ENCODE results near the gene MGRN1.
A peak's percentile ranks its signal among the peaks of the same experiment; 100 is the strongest.

MGRN1 gene

DNA sequence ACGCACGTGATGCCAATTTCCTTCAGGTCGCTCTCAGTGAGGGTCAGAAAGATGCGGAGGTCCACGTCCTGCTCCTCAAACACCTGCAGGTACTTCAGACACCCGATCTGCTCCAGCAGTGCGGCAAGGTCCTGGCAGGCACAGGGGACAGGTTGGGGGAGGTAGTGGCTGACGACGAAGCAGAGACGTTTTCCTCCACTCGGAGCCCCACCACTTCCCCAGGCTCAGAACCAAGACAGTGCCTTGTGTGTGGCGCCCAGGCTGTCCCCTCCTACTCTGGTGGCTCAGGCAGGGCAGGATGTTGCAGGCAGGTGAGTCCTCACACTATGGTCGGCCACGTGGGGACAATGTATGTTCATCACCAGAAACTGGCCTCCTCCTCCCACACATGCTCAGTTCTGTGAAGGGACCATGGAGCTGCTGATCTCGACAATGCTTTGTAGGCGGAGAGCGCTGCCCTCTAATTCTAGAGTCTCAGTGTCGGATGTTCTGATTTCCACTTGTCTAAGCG, 74.5 kb downstream of the MGRN1 start:
- DNase-seq (ENCODE audit: low read depth) = no peak

DNA sequence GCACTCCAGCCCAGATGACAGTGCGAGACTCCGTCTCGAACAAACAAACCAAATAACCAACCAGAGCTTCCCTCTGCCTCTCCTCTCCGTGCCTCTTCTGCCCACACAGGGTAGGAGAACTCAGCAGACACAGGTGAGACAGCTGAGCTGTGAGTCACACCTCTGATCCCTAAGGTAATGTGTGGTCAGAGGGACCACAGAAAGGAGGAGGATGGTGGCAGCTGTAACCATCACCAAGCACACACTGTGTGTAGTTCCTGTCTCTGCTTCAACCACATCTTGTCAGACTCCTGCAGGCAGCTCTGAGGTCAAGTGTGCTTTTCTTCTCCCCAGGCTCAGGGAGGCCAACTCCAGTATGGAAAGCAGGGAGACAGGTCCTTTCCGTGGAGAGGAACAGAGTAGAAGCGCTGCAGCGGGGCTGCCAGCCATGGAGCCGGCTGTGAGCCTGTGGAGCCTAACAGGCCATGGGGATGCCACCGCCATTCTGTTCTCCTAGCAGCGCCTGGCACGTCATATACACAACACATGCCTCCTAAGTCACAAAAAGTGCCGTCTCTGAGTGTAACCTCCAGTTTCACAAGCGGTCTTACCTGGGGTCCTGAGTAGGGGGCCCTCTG, 75.9 kb downstream of the MGRN1 start:
- DNase-seq (ENCODE audit: low read depth) = no peak

DNA sequence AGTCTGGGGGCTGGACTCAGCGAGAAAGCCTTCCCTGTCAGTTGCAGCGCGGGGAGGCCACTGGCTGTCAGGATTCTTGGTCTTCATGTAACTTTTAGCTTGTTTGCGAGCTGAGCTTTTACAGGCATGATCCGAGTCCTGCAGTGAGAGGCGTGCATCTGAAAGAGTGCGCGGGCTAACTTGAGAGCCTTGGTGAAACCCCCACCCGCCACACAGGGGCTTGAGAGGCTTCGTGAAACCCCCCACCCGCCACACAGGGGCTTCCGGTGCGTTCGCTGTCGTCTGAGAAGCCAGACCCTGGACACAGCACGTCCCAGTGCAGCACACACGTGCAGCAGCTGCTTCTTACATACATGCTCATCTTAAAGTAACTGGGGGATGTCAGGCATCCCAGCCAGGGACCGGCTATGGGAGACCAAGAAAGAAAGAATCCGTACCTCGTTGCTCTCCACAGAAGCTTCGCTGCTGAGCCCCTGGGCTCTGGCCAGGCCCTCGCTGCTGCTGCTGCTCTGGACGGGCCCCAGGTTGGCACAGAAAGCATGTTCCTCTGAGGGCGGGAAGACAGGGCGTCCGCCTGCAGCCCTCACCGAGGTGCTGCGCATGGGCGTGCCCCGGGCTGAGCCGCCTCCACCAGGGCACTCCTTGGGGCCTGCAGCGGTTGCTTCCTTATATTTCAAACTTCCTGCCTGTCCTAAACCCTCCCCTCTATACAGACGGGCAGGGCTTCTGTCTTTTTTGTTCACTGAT, 76.5 kb downstream of the MGRN1 start:
- DNase-seq (ENCODE audit: low read depth) = no peak

DNA sequence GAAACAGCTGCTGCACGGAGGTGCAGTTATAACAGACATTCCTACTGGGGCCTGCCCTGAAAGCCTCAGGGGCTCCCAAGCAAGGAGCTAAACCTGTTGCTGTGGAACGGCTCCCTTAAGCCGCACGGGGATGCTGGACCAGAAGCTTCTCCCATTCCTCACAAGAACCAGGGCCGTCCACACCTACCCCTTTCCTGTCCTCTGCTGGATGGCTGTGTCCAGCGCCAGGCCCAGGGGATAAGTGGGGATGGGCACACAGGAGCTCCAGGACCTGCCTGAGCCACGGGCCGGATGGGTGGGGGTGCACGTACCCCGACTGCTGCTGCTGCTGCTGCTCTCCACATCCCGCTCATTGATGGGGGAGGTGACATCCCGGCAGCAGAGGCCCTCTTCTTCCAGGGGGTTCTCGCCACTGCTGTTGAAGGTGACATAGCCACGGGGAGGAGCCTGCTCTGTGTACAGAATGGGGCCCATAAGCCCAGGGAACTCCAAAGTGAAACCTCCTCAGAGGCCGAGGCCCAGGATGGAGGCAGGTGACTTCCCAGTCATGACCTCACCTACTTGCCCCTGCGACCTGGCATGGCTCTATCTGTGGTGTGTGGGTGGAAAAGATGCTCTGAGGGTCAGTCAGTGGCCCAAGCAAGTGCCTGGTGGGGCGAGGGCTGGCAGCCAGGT, 77.3 kb downstream of the MGRN1 start:
- no peak for DNase-seq (ENCODE audit: low read depth)

DNA sequence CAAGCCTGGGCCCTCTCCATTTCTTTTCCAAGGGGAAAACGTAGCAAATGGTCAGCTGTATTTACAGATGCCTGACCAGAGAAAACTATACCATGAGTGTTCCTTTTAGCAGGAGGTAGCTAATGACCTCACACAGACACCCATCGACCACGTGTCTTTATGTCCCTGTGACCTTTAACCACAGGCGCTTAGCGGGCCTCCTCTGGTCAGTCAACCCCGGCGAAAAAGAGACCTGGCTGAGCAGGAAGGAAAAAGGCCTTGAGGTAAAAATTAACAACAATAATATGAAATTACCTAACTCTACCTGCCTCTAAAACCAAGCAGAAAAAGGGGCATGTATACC, 77.8 kb downstream of the MGRN1 start:
- DNase-seq (ENCODE audit: low read depth) = no peak

DNA sequence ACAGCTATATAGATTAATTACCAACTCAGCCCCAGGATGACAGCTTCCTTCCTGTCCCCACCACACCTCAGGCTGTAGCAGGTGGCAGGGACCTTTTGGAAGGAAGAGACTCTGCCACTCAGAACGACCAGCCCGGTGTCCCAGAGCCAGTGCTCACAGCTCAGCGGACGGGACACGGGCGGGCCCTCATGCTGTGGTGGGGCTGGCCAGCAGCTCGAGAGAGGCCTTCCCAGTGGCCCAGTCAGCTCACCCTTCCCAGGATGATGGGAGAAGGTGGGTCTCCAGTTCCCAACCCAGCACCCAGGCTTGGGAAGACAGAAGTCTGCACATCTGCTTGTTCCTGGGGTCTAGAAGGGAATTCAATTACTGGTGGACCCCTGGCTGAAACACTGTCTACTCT, 79.3 kb downstream of the MGRN1 start:
- DNase-seq (ENCODE audit: low read depth) = no peak

DNA sequence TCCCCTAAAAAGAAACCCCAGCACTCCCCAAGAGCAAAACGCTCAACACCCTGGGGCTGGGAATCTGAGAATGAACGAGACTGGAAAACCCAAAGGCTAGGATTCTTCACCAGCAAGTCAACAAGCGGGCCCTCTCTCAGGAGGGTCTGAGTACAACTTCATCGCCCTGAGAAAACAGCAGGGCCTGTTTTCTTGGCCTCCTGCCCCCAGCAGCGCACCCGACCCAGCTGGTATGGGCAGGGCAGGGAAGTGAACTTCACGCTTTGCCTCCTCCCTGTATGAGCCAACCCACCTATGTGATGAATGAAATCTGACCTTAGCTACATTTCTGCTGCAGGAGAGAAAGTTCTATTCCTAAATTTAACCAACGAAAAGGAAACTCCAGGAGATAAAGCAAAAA, 79.9 kb downstream of the MGRN1 start:
- DNase-seq (ENCODE audit: low read depth) = no peak

DNA sequence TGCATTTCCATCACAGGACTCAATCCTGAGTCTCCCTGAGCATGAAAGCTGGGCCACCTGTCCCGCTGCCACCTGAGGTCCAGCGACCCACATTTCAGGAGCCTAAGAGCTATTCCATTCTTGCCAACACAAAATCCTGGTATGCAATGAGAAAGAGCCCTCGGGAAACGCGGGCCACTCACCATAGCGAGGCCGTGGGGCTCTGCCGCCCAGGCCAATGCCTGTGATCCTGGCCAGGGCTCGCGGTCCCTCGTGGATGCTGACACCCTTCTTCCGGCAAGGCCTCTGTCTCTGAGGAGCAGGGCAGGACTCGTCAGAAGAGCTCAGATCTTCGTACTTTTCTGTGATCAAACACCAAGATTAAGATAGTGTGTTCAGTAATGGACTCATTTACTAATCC, 80.3 kb downstream of the MGRN1 start:
- DNase-seq (ENCODE audit: low read depth) = no peak

DNA sequence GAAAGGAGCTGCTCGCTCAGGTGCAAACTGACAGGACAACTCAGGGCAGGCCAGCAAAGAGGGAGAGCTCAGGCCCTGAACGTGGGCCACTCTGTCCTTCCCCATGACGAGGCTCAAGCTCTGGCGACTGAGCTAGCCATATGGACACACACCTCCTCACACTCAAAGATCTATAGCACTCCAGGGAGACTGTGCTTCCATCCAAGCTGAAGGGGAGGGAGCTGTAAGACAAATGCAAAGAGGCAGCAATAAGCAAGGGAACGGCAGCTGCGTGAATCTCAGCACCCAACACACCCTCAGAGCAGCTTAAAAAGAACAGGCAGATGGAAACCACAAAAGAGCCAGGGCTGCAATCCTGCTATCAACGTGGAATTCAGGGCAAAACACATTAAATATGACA, 82.2 kb downstream of the MGRN1 start:
- DNase-seq (ENCODE audit: low read depth) = no peak

DNA sequence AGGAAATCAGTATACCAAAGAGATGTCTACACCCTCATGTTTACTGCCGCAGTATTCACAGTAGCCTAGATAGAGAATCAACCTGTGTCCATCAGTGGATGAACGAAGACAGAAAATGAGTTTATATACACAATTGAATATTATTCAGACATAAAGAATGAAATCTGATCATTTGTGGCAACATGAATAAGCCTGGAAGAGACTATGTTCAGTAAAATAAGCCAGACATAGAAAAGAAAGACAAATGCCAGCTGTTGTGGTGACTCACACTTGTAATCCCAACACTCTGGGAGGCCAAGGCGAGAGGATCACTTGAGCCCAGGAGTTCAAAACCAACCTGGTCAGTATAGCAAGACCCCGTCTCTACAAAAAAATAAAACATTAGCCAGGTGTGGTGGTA, 84.9 kb downstream of the MGRN1 start:
- no peak for DNase-seq (ENCODE audit: low read depth)

DNA sequence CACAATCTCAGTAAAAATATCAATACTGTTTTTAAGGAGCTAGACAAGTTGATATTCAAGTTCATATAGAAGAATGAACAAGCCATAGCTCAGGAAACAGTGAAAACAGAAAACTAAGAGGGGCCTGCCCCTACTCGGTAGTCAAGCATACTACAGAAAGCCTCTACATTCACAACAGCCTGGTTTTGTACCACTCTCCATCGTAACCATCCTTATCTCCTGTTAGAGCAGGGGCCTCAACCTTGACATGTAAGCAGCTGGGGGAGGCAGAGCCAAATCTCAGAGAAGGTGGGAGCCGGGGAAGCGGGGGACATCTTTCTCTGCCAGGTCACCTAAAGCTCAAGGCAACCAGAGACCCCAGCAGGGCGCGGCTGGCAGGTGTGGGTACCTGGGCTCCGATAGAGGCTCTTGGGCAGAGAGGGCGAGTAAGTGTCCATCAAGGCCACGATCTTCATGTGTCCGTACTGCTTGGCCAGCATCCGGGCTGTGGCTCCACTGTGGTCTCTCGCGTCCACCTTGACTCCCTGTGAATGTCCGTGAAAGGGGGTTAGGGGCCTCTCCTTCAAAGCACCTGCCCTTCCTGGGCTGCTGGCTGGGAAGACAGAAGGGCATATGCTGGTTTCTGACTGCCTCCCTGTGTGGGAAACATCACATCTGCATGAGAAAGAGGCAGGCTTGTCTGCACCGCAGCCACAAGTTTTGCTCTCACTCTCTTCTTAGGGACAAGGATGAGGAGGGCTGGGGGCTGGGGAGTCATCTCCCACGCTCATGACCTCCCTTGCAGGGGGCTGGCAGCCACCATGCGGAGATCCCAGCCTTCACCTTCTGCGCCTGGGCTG, 89.3 kb downstream of the MGRN1 start:
- DNase-seq (ENCODE audit: low read depth) = no peak

DNA sequence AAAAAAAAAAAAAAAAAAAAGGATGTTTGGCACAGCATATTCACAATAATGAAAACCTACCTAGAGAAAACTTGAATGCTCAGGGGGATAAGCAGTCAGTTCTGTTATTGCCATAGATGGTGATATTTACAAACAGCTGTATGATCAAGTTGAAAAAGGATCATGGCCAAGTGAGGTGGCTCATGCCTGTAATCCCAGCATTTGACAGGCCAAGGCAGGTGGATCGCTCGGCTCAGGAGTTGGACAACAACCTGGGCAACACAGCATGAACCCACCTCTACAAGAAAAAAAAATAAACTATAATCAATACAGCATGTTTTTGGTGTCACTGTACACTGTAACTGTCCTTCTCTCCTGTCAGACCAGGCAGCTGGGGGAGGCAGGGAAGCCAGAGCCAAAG, 90.4 kb downstream of the MGRN1 start:
- no peak for DNase-seq (ENCODE audit: low read depth)

DNA sequence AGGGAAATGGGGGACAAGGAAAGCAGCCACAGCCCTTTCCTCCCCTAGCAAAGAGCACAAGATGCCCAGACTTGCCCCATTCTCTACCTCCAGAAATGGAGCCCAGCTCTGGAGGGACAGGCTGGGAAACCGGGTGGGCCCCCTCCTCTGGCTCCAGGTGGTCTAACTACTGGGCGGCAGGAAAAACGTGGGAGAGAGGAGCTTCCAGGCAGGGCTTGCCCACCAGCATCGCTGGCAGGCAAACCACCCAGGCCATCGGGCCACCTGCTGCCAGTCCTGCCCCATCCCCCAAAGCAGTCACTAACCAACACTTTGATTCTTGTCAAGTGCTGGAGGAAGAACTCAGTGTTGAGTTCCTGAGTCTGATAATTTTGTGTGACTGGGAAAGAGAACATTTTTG, 93.8 kb downstream of the MGRN1 start:
- DNase-seq (ENCODE audit: low read depth) = no peak

DNA sequence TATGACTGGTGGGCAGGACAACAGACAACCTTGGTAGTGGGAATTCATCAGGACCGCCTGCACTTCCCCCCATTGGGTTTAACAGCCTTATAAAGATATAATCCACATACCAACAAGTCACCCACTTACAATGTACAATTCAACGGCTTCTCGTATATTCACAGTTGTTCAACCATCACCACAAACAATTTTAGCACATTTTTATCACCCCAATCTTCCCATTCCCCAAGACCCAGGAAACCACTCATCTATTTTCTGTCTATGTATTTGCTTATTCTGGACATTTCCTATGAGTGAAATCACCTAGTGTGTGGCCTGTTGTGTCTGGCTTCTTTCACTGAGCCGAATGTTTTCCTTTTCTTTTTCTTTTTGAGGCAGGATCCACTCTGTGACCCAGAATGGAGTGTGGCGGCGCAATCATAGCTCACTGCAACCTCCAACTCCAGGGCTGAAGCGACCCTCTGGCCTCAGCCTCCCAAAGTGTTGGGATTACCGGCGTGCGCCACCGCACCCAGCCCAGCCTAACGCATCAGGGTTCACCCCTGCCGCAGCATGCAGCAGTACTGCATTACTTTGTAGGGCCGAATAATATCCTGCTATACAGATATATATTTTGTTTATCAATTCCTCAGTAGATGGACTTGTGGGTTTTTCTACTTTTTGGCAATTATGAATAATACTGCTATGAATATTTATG, 98.6 kb downstream of the MGRN1 start:
- DNase-seq (ENCODE audit: low read depth) = no peak

DNA sequence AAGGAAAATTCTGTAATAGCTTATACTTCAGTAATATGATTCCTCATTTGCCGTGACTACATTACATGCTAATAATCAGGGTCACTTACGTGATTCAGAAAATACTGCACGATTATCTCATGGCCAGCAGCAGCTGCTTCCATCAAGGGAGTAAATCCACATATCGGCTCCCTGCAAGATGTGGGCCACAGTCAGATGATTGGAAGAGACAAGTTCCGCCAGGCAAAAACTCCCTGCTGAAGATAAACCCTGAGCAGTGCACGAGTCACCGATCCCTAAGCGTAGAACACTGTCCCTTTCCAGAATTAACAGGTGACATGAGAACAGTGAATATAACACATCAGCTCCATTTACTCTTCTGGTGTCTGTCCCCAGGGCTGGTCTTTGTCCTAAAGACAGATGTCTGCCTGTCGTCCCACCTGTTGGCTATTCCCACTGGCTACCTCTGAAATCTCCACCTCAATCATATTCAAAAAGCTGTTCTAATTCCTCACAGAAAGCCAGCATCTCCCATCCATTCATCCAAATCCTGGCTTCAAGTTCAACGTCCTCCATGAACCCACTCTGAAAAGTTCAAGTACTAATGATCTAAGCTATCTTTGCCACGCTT, 100.1 kb downstream of the MGRN1 start:
- no peak for DNase-seq (ENCODE audit: low read depth)

DNA sequence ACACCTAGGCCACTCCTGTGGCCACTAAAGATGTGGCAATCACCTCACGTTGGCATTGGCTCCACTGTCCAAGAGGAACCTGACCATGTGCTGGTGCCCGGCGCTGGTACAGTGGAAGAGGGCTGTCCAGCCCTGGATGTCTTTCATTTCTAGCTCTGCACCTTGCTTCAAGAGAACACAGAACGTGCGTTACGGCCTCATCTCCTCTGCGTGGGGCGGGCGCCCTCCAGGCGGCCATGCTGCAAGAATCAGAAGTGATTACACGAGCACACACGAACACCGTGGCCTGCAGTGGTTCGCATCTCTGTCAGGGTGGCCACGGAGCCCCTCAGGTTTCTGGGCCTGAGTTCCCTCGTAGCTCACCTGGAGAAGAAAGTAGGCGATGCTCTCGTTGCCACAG, 102.0 kb downstream of the MGRN1 start:
- DNase-seq (ENCODE audit: low read depth) = no peak

DNA sequence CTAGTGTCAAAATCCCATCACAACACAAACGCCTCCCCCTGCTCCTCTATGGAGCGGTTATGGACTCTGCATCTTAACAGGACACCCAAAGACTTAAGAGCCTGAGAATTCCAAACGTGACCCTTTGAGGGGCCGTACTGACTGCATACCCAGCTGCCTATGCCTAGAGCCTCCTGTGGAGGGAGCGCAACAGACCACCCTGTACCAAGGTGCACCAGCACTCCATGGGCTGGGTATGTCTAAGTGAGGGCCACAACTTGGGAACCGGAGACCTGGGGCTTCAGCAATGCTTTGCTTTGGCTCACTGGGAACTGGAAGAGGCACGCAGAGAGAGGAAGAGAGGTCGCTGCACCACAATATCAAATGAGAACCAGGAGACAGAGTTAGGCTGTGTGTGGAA, 104.0 kb downstream of the MGRN1 start:
- no peak for DNase-seq (ENCODE audit: low read depth)

DNA sequence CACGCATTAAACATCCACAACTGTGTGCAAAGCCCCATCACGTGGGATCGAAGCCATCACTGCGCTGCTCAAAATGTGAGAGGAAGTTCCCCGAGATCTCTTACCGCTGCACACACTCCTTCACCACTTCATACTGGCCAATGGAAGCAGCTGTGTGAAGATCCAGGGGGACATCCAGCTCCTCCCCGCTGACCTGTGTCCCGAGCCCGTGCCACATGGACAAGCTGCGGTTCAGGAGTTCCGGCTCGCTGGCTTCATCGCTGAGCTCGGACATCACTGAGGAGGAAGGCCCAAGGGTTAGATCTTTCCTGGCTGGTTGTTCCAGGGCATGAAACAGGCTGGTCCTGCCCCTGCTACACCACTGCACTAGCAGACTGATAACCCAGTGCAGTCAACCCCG, 105.2 kb downstream of the MGRN1 start:
- no peak for DNase-seq (ENCODE audit: low read depth)

DNA sequence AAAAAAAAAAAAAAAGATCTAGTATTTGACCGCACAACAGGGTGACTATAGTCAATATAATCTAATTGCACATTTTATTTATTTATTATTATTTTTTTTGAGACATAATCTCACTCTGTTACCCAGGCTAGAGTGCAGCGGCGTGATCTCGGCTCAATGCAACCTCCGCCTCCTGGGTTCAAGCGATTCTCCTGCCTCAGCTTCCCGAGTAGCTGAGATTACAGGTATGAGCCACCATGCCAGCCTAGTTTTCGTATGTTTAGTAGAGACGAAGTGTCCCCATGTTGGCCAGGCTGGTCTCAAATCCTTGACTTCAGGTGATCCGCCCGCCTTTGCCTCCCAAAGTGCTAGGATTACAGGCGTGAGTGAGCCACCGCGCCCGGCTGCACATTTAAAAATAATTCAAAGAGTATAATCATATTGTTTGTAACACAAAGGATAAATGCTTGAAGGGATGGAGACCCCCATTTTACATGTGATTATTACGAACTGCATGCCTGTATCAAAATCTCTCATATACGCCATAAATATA, 108.7 kb downstream of the MGRN1 start:
- DNase-seq (ENCODE audit: low read depth) = no peak

DNA sequence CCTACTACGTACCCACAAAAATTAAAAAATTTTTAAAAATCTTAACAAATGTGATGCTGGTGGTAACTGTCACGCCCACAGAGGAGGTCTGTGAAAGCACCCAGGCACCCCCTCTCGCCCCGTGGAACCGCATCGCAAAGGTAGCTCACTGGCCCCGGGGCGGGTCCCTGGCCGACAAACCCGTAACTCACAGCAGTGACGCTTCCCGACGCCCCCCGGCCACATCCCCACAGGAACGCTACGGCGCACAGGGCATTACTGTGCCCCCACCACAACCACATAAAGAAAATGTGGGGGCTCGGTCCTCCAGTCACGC, 109.1 kb downstream of the MGRN1 start:
- DNase-seq (ENCODE audit: low read depth) = no peak

DNA sequence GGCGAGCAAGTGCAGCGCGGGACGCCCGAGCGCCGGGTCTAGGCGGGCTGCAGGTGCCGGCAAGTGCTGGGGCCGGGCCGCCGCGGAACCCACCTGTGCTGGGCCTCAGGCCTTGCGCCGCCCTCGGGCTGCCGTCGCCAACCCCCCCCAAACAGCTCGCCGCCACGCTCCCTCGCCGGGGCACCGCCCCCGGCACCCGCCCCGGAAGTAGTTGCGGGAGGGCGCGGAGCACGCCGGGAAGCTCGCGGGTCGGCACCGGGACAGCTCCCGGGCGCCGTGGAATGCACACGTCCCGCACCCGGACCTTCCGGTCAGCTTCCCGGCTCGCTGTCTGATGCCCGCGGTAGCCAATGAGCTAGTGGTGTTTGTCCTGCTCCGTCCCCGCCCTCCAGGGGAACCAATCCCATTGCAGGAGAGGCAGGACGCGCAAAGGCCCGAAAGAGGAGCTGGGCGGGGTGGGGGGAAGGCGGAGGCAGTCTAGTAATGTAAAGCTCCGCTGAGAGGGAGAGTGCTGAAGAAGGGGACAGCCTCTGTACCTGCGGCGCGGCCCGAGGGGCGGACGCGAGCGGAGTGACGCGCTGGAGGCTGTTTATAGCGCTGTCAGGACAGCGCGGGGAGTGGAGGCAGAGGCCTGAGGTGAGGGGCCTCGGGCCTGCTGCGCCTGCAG, 109.6 kb downstream of the MGRN1 start, which contains the start of the genes ANKS3 and DNAAF8:
TSS of gene ANKS3 (minus strand) at position 209 of the 667 bp plus-strand sequence. CDS start 4,122 bp downstream, outside the sequence.
TSS of gene DNAAF8 (plus strand) at position 475 of the 667 bp plus-strand sequence. CDS start 1,978 bp downstream, outside the sequence.
- peak; percentile 98 for DNase-seq (ENCODE audit: low read depth)

Measured in fibroblast of gingiva (primary cell).